Measurements from ENCODE around the gene GPC5.
A peak's percentile ranks its signal among the peaks of the same experiment; 100 is the strongest.

GPC5 gene

GRCh38 chr13:91714855-91715254 lies 316.4 kb downstream of the GPC5 start:
- no peak for DNase-seq (ENCODE audit: low spot score)

- no peak for DNase-seq (ENCODE audit: low spot score)
Observed at GRCh38 chr13:91716436-91717065, 318.1 kb downstream of the GPC5 start.

- DNase-seq (ENCODE audit: low spot score), result no peak
Observed at GRCh38 chr13:91719033-91719432, 320.6 kb downstream of the GPC5 start.

GRCh38 chr13:91721413-91721812 lies 323.0 kb downstream of the GPC5 start:
- DNase-seq (ENCODE audit: low spot score), result no peak

GRCh38 chr13:91722267-91722884 lies 324.0 kb downstream of the GPC5 start:
- peak; percentile 26 for DNase-seq (ENCODE audit: low spot score)

GRCh38 chr13:91724591-91724990 lies 326.2 kb downstream of the GPC5 start:
- no peak for DNase-seq (ENCODE audit: low spot score)

- no peak for DNase-seq (ENCODE audit: low spot score)
Observed at GRCh38 chr13:91725646-91726045, 327.2 kb downstream of the GPC5 start.

- no peak for DNase-seq (ENCODE audit: low spot score)
Observed at GRCh38 chr13:91726671-91727070, 328.2 kb downstream of the GPC5 start.

- no peak for DNase-seq (ENCODE audit: low spot score)
Observed at GRCh38 chr13:91729859-91730258, 331.4 kb downstream of the GPC5 start.

GRCh38 chr13:91739751-91740150 lies 341.3 kb downstream of the GPC5 start:
- DNase-seq (ENCODE audit: low spot score), result no peak

GRCh38 chr13:91740756-91741155 lies 342.3 kb downstream of the GPC5 start:
- DNase-seq (ENCODE audit: low spot score), result no peak

GRCh38 chr13:91741925-91742324 lies 343.5 kb downstream of the GPC5 start:
- DNase-seq (ENCODE audit: low spot score), result no peak

- DNase-seq (ENCODE audit: low spot score), result no peak
Observed at GRCh38 chr13:91744284-91744683, 345.9 kb downstream of the GPC5 start.

- no peak for DNase-seq (ENCODE audit: low spot score)
Observed at GRCh38 chr13:91745967-91746366, 347.5 kb downstream of the GPC5 start.

GRCh38 chr13:91747186-91747585 lies 348.8 kb downstream of the GPC5 start:
- DNase-seq (ENCODE audit: low spot score), result no peak

- no peak for DNase-seq (ENCODE audit: low spot score)
Observed at GRCh38 chr13:91748416-91749089, 350.1 kb downstream of the GPC5 start.

GRCh38 chr13:91758724-91759123 lies 360.3 kb downstream of the GPC5 start:
- DNase-seq (ENCODE audit: low spot score), result no peak

- no peak for DNase-seq (ENCODE audit: low spot score)
Observed at GRCh38 chr13:91762957-91763356, 364.5 kb downstream of the GPC5 start.

- DNase-seq (ENCODE audit: low spot score), result no peak
Observed at GRCh38 chr13:91764527-91764926, 366.1 kb downstream of the GPC5 start.

- no peak for DNase-seq (ENCODE audit: low spot score)
Observed at GRCh38 chr13:91767651-91768050, 369.2 kb downstream of the GPC5 start.

- DNase-seq (ENCODE audit: low spot score), result no peak
Observed at GRCh38 chr13:91768746-91769145, 370.3 kb downstream of the GPC5 start.

- no peak for DNase-seq (ENCODE audit: low spot score)
Observed at GRCh38 chr13:91771229-91771628, 372.8 kb downstream of the GPC5 start.

GRCh38 chr13:91773591-91774227 lies 375.3 kb downstream of the GPC5 start:
- DNase-seq (ENCODE audit: low spot score), result no peak

Measured in LoVo (cell line).